T-helper 1 cell treated with Interleukin-12 subunit alpha and Interleukin-12 subunit beta and Interleukin-4 antibody, amounts not matched to agents 30 ng/mL and 1 ng/mL, for 36 hours (primary cell): Measurements from ENCODE around the gene ENKD1. TPM values are rescaled to one million over a fixed set of nuclear protein-coding genes. Genes with fewer than 3 reads are reported as not detected.

Source experiments
- intact Hi-C: fragments of 100-400 bp; cut with micrococcal nuclease; formaldehyde crosslinking; loops from one replicate; pipeline ENCODE4 v1.15.1; 2024
- total RNA-seq: library from RNA; stranded (reverse); gene quantifications from 2 replicates; pipeline ENCODE4 v1.2.3, GENCODE V29; 2022

Gene ENKD1
- total RNA-seq, 1 donor from 2014 or later, result 8.5 TPM

DNA sequence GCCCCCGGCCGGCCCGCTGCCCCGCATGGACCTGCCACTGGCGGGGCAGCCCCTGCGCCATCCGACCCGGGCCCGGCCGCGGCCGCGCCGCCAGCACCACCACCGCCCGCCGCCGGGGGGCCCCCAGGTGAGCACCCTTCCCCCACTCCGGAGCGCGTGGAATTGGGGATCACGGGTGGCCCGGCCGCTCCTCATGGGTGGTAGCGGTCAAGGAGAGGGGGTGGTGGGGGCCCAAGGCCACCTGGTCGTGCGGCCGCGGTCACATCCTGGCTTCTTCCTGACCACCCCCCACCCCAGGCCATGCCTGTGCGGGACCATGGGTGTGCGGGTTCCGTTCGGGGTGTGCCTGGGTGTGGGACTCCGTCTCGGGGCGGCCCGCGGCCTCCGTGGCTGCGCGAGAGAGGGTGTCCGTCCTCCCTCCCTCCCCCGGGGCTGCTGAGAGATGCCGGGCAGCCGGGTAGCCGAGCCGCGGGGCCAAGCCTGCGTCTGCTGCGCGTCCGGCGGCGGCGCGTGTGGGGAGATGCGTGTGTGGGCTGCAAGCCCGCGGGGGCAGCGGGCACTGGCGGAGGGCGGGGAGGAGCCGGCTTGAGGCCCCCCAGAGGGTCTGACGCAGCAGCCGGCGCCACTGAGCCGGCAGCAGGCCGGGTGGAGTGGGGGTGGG is 13.3 kb downstream of the ENKD1 start:
- intact Hi-C loops, result no loop called here

DNA sequence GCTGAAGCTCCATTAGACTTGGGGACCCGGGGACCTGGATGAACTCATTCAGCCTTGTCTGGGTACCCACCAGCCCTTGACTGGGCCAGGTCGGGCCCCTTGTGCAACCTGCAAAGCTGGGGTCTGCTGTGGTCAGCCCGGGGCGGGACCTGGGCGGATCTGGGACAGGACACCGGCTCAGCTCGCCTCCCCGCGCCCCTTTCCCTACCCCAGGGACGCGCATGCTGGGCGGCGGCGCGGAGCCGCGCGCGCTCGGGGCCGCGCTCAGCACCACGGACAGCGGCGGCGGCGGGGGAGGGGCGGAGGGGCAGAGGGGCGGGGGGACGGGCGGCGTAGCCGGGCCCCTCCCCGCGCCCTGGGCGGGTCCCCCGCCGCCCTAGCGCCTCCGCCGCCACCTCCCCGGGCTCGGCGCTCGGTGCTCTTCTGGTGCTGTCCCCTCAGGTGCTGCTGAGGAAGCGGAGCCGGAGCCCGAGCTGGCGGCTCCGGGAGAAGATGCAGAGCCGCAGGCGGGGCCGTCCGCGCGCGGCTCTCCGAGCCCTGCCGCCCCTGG is 13.9 kb downstream of the ENKD1 start:
- intact Hi-C loops, result no loop called here

DNA sequence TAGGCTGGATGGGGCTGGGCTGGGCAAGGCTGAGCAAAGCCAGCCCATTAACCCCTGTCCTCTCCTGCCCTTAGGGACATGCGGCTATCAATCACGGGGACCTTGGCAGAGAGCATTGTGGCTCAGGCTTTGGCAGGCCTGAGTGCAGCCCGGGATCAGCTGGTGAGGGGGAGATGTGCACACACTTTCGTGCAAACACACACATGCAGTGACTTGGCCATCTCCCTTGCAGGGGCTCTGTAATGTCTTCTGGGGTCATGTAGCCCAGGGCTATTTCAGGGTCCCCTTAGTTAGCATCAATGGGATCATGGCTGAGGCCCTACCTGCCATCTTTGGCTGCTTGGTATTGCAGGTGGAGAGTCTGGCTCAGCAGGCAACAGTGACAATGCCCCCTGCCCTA is 14.7 kb downstream of the ENKD1 start:
- intact Hi-C loops, result no loop called here

DNA sequence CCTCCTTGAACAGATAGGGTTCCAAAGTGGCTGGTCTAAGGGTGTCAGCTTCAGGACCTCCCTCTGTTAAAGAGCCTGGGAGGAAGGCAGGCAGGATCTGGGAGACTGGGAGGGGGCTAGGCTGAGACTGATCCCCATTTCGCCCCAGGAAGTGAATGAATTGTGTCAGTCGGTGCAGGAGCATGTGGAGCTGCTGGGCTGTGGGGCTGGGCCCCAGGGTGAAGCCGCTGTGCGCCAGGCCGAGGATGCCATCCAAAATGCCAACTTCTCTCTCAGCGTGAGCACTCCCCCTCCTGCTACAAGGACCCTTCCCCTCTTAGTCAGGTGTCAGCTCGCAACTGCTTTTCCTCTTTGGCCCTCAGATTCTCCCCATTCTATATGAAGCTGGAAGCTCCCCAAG is 15.5 kb downstream of the ENKD1 start:
- intact Hi-C loops, result no loop called here

DNA sequence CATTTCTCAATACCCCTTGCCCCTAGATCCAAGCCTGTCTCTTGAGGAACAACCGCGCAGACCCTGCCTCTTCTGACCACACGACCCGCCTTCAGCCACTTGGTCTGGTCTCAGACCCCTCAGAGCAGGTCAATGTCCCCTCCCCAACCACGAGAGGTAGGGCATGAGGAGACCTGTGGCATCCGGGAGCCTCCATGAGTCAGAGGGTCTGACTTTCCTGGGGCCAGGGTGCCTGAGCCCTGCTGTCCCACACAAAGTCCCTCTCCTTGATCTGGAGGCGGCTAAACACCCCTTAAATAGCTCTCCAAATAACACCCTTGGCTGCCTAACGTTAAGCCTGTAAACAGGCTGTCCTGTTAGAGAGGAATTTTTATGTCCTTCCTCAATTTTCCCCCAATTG is 16.5 kb downstream of the ENKD1 start:
- intact Hi-C loops, result no loop called here

DNA sequence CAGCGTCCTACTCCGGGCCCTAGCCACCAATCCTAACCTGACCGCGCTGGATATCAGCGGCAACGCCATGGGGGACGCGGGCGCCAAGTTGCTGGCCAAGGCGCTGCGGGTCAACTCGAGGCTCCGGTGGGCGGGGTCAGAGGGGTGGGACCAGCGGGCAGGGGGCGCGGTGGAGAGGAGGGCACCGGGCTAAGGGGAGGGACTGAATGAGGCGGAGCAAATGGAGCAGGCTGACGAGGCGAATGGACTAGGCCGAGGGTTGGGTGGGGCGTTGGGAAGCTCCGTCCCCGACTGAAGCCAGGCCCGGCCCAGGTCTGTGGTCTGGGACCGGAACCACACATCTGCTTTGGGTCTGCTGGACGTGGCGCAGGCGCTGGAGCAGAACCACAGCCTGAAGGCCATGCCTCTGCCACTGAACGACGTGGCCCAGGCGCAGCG is 17.0 kb downstream of the ENKD1 start:
- intact Hi-C loops, result no loop called here

DNA sequence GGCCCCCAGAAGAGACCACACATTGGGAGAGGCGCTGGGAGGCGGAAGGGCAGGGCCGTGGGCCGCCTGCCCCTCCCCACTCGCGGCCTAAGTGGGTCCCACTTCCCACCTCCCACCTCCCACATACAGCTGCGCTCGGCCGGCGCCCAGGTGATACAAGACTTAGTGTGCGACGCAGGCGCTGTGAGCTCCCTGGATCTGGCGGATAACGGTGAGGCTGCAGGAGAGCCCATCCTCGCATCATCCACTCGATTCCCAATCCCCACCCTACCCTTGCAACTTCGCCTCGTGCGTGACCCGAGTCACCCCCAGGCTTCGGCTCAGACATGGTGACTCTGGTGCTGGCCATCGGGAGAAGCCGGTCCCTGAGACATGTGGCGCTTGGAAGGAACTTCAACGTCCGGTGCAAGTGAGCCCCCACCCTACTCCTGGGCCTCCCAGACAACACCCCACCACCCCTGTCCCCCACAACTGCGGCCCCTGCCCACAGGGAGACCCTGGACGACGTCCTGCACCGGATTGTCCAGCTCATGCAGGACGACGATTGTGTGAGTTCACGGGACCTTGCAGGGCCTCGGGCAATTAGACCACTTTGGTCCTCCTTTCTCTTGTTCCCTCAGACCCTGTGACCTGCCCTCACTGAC is 17.7 kb downstream of the ENKD1 start:
- intact Hi-C loops, result no loop called here

DNA sequence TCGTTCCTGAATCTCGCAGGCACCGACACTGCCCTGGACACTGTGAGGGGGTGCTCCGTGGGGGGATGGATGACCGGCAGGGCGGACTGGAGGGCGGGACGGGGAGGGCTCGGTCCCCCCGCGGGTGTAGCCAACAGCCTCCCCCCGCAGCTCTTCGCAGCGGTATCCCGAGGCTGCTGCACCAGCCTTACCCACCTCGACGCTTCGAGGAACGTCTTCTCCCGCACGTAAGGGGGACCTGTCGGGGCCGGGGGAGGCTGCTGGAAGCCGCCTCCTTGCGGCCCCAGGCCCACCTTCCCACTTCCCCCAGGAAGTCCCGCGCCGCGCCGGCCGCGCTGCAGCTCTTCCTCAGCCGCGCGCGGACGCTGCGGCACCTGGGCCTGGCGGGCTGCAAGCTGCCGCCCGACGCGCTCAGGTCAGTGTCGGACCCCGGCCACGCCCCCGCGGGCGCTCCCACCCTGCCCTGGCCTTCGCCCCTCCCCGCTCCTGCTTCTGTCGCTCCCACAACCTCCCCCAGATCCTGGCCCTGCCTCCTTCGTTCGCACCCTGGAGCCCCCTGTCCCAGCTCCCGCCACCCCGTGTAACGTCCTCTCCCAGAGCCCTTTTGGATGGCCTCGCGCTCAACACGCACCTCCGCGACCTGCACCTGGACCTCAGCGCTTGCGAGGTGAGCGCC is 18.3 kb downstream of the ENKD1 start:
- intact Hi-C loops, result no loop called here

DNA sequence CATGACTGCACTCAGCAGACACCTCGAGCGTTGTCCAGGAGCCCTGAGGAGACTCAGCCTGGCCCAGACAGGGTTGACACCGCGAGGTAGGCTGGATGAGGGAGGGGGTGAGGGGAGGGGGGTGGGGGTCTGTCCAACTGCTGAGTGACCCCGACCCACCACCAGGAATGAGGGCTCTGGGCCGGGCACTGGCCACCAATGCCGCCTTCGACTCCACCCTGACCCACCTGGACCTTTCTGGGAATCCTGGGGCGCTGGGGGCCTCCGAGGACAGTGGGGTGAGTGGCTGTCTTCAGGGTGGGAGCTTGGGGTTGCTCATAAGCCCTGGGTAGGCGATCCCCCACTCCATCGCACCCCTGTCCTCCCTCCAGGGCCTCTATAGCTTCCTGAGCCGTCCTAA is 18.9 kb downstream of the ENKD1 start:
- intact Hi-C loops, result no loop called here

DNA sequence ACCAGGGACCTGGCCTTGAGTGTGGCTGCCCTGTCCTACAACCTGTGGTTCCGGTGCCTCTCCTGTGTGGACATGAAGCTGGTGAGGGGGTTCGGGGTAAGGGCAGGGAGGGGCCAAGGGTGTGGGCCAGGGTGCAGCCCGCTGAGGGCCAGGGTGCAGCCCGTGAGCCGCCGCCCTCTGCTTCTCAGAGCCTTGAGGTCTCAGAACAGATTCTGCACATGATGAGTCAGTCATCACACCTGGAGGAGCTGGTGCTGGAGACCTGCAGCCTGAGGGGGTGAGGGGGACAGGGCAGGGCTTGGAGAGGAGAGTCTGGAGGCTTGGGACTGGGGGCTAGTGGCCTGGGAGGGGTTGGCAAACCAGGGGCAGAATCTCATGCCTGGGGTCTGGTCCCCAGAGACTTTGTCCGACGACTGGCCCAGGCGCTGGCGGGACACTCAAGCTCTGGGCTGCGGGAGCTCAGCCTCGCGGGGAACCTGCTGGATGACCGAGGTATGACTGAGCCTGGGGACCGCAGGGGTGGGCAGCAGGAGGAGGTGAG is 19.4 kb downstream of the ENKD1 start:
- intact Hi-C loops, result no loop called here

DNA sequence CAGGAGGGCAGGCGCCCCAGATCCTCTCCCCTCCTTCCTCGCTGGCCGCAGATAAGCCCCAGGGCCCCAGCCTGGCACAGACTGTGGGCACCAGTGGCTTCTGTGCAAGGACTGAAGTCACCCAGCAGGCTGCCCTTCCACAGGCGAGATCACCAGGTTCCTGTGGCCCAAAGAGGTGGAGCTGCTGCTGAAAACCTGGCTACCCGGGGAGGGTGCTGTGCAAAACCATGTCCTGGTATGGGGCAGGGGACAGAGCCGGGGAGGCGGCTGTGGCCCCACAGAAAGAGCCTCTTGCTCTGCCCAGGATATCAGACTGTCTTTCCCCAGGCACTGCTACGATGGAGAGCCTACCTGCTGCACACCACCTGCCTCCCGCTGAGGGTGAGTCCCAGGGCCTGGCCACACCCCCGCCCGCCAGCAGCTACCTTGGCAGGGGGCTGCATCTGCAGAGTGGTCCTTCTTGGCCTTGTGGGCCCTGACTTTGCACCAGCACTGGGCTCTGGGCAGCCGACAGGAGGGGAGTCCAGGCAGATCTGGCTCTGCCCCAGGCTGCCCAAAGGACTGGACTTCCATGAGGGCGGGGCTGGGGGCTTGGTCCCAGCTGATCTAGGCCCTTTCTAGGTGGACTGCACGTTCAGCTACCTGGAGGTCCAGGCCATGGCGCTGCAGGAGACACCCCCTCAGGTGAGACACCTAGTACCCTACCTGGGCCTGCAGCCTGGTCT is 21.0 kb downstream of the ENKD1 start:
- intact Hi-C loops, result loop anchor here (1.0 kb wide), 5 partner anchors 15 to 124 kb away; partner anchors contain the start of genes ACD, CTCF and PARD6A

DNA sequence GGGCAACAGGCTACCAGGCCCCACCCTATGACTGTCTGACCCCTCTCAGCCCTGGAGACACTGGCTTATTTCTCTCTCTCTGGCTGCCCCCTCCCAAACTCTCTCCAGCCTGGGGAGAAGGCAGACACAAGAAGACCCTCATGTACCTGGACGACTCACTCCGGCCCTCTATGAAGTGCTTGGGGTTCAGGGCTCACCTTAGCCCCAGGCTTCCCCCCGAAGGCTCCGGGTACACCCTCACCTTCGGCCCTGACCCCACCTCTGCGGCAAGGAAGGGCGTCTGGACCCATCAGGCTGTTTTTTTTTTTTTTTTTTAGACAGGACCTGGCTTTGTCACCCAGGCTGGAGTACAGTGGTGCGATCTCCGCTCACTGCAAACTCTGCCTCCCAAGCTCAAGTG is 22.5 kb downstream of the ENKD1 start:
- intact Hi-C loops, result loop anchor here (1.0 kb wide), 1 partner anchor 150 kb away; no protein-coding TSS in a partner anchor

DNA sequence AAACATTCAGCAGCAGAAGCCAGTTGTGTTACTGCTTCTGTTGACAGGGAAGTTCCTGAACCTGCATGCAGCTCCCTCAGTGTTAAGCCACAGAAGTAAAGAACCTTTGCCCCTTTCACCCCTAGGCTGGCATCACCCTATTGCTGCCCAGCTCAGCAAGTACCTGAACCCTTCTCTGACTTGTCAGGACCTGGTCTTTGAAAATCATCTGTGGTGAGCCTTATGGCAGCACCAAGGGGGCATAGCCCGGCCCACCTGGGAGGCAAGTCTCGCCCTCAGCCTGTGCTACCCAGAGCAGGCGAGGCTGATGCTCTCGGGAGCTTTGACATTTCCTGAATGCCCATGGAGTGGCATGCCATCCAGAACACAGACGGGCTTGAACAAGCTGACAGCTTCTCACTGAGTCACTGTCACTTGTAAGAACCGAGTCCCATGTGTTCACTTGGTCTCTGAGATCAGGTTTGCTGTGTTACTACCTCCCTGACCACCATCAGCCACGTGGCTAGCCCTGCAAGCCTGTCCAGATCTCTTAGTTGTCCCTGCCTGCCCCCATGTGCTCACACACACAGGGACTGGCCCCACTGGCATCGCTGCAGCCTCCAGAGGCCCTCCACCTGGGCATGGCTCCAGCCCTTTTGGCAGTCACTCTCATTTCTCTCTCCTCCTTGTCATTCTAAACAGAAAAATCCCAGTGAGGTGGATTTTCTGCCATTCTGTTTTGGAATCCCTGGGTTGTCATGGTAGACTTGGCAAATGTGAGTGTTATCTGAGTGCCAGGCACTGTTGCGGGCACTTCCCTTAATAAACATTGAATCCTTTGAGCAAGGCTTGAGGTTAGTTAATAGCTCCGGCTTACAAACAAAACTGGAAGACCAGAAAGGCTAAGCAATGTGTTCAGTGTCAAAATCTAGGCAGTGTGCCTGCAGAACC is 24.5 kb downstream of the ENKD1 start:
- intact Hi-C loops, result no loop called here

DNA sequence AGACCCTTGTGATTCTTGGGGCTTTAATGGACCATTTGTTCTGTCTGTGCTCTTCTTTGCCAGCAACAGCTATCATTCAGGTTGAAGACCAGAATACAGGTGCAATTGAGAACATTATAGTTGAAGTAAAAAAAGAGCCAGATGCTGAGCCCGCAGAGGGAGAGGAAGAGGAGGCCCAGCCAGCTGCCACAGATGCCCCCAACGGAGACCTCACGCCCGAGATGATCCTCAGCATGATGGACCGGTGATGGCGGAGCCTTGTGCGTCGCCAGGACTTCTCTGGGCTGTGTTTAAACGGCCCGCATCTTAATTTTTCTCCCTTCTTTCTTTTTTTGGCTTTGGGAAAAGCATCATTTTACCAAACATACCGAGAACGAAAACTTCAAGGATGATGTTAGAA is 28.9 kb downstream of the ENKD1 start:
- intact Hi-C loops, result no loop called here

DNA sequence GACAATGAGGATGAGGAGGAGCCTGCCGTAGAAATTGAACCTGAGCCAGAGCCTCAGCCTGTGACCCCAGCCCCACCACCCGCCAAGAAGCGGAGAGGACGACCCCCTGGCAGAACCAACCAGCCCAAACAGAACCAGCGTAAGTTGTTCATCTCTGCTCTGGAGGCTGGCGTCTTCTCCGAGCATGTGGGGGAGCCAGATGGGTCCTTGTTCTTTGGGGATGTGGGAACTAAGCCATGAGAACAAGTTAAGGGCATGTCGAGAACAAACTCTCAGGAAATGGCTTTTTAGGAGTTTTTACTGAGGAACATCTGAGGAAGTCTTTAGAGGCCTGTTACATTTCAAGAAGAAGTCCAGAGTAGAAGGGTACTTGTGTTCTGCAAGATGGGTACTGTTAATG is 29.8 kb downstream of the ENKD1 start:
- intact Hi-C loops, result no loop called here

DNA sequence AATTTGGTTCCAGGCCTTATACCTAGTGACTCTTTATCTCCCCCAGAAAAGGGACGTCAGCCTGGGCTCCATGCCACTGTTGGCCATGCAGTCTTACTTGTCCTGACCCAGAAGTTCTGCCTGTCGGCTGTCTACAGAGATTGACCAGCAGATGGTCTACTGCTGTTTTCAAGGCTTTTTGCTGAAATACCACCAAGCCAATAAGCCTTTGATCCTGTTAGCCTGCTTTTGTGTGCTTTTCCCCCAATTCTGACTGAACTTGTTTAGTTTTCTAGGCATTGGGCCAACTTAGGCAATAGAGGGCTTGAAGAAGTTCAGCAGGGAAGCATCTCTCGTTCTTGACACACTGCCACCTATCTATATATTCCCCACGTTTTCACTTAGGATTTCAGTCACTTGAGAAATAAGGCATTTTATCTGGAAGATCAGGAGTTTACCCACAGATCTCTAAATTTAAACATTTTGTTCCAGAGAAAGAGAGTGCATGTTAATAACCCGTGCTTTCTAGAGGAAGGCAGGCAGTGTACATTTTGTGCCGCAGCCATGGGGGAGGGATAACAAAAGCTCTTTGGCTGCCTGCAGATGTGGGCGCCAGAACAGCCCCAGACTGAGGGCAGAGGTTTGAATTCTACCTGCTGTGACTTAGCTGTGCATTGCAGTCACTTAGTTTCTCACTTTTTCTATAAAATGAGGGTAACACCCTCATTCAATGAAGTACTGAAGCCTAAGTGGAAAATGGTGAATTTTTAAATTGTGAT is 34.0 kb downstream of the ENKD1 start:
- intact Hi-C loops, result no loop called here

DNA sequence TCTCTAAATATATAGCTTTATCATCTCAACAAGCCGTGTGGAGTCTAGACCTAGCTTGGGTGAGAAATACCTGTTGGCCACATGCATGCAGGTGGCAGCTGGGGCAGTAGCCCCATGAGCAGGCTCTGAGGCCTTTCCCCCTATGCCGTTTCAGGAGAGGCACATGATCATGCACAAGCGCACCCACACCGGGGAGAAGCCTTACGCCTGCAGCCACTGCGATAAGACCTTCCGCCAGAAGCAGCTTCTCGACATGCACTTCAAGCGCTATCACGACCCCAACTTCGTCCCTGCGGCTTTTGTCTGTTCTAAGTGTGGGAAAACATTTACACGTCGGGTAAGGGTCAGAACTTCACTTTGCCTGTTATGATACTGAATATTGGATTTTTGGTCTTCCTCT is 38.3 kb downstream of the ENKD1 start:
- intact Hi-C loops, result no loop called here

DNA sequence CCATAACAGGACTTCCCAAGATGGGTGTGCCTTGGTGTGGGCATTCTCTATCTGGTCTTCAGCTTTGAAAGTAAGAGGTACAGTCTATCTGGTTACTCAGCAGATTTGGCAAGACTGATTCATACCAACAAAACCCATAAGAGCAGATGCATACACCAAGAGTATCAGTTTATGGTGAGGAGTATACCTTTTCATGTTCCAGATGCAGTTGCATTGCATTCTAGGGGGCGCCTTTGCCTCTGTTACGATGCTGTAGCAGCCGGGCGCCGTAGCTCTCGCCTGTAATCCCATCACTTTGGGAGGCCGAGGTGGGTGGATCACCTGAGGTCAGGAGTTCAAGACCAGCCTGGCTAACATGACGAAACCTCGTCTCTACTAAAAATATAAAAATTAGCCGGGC is 52.7 kb downstream of the ENKD1 start:
- intact Hi-C loops, result no loop called here
